Ishikawa (cell line): ENCODE results near the gene MATN1.

Experiments
- CEBPB ChIP-seq: IDR thresholded peaks from 2 replicates; pipeline ENCODE4 v1.6.1; 2012
- CREB1 ChIP-seq: IDR thresholded peaks from 2 replicates; pipeline ENCODE4 v1.6.1; 2012; ENCODE audit warnings: low read depth
- EGR1 ChIP-seq: IDR thresholded peaks from 2 replicates; pipeline ENCODE4 v1.6.1; 2012
- EP300 ChIP-seq: IDR thresholded peaks from 2 replicates; pipeline ENCODE4 v1.6.1; 2012; ENCODE audit warnings: borderline replicate concordance
- FOXM1 ChIP-seq: IDR thresholded peaks from 2 replicates; pipeline ENCODE4 v1.6.1; 2012; ENCODE audit warnings: low read depth, borderline replicate concordance
- NFIC ChIP-seq: IDR thresholded peaks from 2 replicates; pipeline ENCODE4 v1.6.1; 2012
- RAD21 ChIP-seq: IDR thresholded peaks from 2 replicates; pipeline ENCODE4 v1.6.1; 2012; ENCODE audit warnings: low read depth
- TAF1 ChIP-seq: IDR thresholded peaks from 2 replicates; pipeline ENCODE4 v1.6.1; 2012; ENCODE audit warnings: low read depth, mild to moderate bottlenecking
- TCF12 ChIP-seq: IDR thresholded peaks from 2 replicates; pipeline ENCODE4 v1.6.1; 2012; ENCODE audit warnings: low read depth
- TEAD4 ChIP-seq: IDR thresholded peaks from 2 replicates; pipeline ENCODE4 v1.6.1; 2012
- YY1 ChIP-seq: IDR thresholded peaks from 2 replicates; pipeline ENCODE4 v1.6.1; 2012; ENCODE audit warnings: low read depth
- ZBTB7A ChIP-seq: IDR thresholded peaks from 2 replicates; pipeline ENCODE4 v1.6.1; 2012; ENCODE audit warnings: low read depth
- TF ChIP-seq, protein P1 (sequence below): IDR thresholded peaks from 2 replicates; pipeline ENCODE4 v1.6.1; 2012
- TF ChIP-seq, protein P2 (sequence below): IDR thresholded peaks from 2 replicates; pipeline ENCODE4 v1.6.1; 2012; ENCODE audit warnings: low read depth, mild to moderate bottlenecking
- TF ChIP-seq, protein P3 (sequence below): IDR thresholded peaks from 2 replicates; pipeline ENCODE4 v1.6.1; 2012

MATN1 gene

DNA sequence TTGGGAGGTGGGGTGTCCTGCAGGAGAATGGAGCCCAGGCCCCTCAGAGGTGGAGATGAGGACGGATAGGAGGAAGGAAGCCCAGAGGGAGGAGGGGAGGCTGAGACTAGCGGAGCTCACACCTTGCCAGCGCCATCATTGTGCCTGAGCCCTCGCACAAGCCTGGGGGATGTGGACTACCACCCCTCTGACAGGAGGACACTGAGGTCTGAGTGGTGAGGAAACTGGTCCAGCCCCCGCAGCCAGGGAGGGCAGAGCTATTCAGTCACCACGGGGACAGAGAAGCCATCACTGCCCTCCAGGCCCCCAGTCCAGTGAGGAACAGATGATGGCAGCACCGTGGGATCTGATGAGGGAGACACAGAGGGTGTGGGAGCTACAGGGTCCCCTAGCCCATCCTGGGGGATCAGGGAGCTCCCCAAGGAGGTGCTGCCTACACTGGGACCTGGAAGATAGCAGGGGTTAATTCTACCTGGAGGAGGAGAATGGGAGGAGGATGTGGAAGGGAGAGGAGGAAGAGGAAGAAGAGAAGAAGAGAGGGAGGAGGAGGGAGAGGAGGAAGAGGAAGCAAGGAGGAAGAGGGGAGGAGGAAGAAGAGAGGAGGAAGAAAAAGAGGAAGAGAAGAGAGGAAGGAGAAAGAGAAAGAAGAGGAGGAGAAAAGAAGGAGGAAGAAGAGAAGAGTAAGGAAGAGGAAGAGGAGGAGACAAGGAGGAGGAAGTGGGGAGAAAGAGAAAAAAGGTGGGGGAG, 31.0 kb downstream of the MATN1 start:
- TF ChIP-seq TCF12 (no peak), EP300 (no peak), ZBTB7A (no peak), YY1 (no peak), CEBPB (no peak), CREB1 (no peak), TAF1 (no peak), TEAD4 (no peak), FOXM1 (no peak), NFIC (no peak)
- TF ChIP-seq, protein P1, sequence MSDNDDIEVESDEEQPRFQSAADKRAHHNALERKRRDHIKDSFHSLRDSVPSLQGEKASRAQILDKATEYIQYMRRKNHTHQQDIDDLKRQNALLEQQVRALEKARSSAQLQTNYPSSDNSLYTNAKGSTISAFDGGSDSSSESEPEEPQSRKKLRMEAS, result no peak
- TF ChIP-seq, protein P2, sequence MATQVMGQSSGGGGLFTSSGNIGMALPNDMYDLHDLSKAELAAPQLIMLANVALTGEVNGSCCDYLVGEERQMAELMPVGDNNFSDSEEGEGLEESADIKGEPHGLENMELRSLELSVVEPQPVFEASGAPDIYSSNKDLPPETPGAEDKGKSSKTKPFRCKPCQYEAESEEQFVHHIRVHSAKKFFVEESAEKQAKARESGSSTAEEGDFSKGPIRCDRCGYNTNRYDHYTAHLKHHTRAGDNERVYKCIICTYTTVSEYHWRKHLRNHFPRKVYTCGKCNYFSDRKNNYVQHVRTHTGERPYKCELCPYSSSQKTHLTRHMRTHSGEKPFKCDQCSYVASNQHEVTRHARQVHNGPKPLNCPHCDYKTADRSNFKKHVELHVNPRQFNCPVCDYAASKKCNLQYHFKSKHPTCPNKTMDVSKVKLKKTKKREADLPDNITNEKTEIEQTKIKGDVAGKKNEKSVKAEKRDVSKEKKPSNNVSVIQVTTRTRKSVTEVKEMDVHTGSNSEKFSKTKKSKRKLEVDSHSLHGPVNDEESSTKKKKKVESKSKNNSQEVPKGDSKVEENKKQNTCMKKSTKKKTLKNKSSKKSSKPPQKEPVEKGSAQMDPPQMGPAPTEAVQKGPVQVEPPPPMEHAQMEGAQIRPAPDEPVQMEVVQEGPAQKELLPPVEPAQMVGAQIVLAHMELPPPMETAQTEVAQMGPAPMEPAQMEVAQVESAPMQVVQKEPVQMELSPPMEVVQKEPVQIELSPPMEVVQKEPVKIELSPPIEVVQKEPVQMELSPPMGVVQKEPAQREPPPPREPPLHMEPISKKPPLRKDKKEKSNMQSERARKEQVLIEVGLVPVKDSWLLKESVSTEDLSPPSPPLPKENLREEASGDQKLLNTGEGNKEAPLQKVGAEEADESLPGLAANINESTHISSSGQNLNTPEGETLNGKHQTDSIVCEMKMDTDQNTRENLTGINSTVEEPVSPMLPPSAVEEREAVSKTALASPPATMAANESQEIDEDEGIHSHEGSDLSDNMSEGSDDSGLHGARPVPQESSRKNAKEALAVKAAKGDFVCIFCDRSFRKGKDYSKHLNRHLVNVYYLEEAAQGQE, result no peak

DNA sequence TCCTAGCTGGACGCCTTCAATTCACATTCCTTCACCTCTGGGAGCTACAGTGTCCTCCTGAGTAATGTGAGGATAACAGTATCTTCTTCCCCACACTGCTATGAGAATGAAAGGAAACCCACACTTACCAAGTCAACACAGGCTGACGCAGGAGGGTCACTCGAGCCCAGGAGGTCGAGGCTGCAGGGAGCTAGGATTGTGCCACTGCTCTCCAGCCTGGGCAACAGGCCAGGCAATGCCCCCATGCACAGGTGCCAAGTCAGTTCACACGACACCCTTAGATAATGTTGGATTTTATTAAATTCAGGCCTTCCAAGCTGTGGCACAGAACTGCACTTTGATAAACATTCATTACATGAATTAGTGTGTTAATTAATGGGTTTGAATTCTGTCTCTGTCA, 31.9 kb downstream of the MATN1 start:
- TF ChIP-seq, protein P3, sequence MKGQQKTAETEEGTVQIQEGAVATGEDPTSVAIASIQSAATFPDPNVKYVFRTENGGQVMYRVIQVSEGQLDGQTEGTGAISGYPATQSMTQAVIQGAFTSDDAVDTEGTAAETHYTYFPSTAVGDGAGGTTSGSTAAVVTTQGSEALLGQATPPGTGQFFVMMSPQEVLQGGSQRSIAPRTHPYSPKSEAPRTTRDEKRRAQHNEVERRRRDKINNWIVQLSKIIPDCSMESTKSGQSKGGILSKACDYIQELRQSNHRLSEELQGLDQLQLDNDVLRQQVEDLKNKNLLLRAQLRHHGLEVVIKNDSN, result no peak
- TF ChIP-seq TEAD4, result no peak
- TF ChIP-seq, protein P1, result no peak
- no peak for TF ChIP-seq CEBPB
- no peak for TF ChIP-seq YY1
- TF ChIP-seq, protein P2, result no peak
- TF ChIP-seq EP300, result no peak
- no peak for TF ChIP-seq EGR1
- no peak for TF ChIP-seq TCF12
- no peak for TF ChIP-seq FOXM1
- TF ChIP-seq CREB1, result no peak
- no peak for TF ChIP-seq TAF1
- no peak for TF ChIP-seq ZBTB7A
- no peak for TF ChIP-seq NFIC
- TF ChIP-seq RAD21, result no peak

DNA sequence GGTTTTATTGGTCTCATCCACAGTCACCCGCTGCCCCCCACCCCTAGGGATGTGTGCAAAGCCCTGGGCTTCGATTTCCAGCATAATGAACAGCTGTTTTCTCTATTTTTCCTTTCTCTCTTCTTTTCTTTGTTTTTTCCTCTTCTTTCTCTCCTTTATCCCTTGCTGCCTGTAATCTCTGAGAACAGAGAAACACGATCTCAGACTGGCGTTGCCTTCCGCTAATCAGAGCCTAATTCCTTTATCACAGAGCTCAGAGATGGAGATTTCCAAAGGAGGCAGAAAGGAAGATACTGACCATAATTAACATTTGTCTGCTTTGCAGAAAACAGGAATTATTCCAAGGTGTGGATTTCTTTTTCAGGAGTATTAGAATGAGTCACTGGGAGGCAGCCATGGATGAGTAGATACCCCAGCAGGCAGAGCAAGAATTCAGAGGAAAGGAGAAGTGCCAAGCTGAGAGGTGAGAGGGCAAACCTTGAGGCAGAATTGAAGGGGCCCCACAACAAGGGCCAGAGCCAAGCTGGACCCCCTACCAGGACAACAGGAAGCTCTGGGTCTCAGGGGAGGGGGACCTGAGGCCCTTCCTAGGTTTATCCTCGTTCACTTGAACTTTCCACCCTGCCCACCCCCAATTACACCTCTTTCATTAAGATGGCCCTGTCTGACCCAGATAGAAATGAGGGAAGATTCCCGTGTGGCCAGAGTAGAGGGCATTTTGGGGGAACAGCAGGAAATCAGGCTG, 33.3 kb downstream of the MATN1 start:
- TF ChIP-seq CREB1, result no peak
- no peak for TF ChIP-seq NFIC
- TF ChIP-seq TCF12, result no peak
- no peak for TF ChIP-seq YY1
- TF ChIP-seq TEAD4, result no peak
- no peak for TF ChIP-seq EP300

DNA sequence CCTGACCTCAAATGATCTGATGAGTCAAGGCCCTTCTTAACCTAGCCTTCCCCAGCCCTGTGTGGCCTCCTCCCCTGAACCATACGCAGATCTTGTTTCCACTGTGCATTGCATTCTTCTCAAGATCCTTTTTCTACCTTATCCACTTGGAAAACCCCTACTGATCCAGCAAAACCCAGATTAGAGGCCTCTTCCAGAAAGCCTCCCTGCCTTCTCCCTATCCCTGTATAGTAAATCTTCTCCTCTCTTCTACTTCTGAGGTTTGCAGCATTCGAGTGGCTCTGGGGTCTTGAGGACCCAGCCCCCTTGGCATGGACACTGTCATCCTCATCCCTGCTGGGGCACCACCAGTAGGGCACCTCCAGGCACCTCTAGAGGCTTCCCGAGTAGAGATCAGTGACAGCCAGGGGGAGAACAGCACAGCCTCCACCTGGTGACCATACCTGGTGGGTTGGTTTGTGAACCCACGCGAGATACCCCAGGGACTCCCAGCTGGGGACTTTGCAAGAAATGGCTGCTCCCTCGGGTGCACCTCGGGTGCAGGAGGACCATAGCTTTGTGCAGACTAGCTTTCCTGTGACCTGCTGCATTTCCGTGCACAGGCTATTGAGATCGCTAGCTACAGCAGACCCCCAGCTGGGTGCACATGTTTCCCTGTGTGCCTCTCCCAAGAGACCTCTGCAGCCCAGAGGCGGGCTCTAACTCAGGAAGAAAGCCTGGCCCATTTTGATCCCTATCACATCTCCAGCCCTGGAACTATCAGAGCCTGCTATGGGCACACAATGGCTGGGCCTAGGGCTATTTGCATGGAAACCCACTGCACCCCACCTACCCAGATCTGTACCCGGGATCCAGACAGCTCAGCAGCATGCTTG, 34.2 kb downstream of the MATN1 start:
- TF ChIP-seq CEBPB (no peak), CREB1 (no peak), YY1 (no peak), FOXM1 (no peak), NFIC (no peak)

DNA sequence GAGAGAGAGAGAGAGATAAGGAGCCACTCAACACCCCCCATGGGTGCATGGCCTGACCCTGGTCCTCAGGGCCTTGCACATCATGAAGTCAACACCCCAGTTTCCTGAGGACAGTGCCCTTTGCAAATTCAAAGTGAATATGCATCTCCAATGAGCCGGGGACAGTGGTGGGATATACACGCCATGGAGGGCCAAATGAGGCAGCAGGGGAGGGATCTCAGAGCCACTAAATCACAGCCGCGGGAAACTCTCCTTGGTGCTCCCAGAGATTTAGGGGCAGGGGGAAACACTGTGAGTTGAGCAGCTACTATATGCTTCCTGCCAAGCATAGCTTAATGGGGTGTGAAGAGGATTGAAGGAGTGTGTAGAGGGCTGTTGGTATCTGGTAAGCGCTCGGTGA, 35.5 kb downstream of the MATN1 start:
- TF ChIP-seq ZBTB7A (no peak), YY1 (no peak), CEBPB (no peak)
